ENCODE measurements around the gene RNFT2. TPM values are rescaled to one million over a fixed set of nuclear protein-coding genes. Genes with fewer than 3 reads are reported as not detected.

RNFT2 gene
- total RNA-seq, 1 experiment from 2014 or later, result 27.7 TPM

DNA sequence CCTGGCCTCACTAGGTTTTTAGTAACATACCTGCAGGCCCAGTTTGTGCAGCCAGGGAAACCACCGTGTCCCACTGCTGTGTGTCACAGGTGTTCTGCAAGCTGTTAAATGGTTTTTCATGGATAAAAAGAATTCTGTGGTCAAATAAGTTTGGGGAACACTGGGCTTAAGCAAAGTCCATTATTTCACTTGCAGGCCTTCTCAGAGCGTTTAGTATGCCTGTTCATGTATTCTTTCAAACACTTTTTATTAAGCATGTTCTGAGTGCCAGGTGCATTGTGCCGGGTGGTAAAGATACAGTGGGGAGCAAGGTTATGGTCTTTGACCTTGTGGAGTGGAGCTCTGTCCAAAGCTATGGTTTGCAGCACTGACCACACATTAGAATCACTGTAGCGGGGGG, 7.4 kb downstream of the RNFT2 start:
- no peak for ATAC-seq
- no peaks in the 10 kb centered on the region for H3K4me1 Mint-ChIP-seq
- H3K27me3 Mint-ChIP-seq (ENCODE audit: low read depth), result no peaks in the 10 kb centered on the region
- ChIA-PET POLR2A (no interaction called here), CTCF (no interaction called here)
- H3K27ac Mint-ChIP-seq, result no peak overlapping the region
- peaks cover 17% of the 10 kb centered on the region for H3K36me3 Mint-ChIP-seq
- TF ChIP-seq ZNF423 (CRISPR knock-in tag; IDR thresholded peaks at IDR 0.05) (no peak), CBFB (CRISPR knock-in tag; IDR thresholded peaks at IDR 0.05; ENCODE audit: low read depth) (no peak), ATF1 (CRISPR knock-in tag; IDR thresholded peaks at IDR 0.05) (no peak), PRRX2 (CRISPR knock-in tag; IDR thresholded peaks at IDR 0.05) (no peak), FOXP1 (CRISPR knock-in tag; IDR thresholded peaks at IDR 0.05; ENCODE audit: borderline replicate concordance) (no peak), NFATC4 (CRISPR knock-in tag; IDR thresholded peaks at IDR 0.05) (no peak)
- TF ChIP-seq, protein P1, sequence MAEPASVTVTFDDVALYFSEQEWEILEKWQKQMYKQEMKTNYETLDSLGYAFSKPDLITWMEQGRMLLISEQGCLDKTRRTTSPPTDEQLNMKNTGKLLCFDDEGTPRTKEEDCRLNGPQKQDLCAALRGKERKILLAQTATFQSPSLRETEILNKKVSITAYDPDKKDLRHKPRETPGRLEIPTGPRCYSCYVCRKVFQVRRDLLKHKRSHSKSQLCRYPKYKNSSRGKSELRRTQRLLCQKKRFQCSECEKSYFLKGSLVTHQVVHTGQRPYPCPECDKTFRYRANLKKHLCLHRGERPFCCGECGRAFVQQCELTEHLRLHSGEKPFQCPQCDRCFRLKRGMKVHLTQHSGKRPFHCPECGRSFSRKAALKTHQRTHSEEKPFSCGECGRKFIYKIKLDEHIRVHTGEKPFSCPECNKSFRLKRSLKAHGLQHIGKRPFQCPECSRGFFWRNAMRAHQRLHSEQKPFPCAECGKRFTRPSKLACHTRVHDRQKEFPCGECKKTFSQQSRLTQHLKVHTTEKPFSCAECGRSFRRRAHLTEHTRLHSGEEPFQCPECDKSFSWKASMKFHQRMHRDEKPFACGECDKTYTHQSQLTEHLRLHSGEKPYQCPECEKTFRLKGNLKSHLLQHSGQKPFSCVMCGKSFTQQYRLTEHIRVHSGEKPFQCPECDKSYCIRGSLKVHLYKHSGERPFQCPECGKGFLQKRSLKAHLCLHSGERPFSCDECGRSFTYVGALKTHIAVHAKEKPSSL (CRISPR knock-in tag; conservative IDR thresholded peaks at IDR 0.05), result no peak
- TF ChIP-seq, protein P2, sequence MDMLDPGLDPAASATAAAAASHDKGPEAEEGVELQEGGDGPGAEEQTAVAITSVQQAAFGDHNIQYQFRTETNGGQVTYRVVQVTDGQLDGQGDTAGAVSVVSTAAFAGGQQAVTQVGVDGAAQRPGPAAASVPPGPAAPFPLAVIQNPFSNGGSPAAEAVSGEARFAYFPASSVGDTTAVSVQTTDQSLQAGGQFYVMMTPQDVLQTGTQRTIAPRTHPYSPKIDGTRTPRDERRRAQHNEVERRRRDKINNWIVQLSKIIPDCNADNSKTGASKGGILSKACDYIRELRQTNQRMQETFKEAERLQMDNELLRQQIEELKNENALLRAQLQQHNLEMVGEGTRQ (CRISPR knock-in tag; IDR thresholded peaks at IDR 0.05), result no peak
- no peak overlapping the region for H3K4me3 Mint-ChIP-seq
- DNase-seq (ENCODE audit: low spot score), result no peak
- H3K9me3 Mint-ChIP-seq, result no peaks in the 10 kb centered on the region

DNA sequence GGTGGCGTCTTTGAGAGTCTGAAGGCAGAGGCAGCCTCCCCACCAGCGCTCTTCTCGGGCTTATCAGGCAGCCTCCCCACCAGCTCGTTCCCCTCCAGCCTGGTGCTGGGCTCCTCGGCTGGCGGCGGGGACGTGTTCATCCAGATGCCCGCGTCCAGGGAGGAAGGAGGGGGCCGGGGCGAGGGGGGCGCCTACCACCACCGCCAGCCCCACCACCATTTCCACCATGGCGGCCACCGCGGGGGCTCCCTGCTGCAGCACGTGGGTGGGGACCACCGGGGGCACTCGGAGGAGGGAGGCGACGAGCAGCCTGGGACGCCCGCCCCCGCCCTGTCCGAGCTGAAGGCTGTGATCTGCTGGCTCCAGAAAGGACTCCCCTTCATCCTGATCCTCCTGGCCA, 11.8 kb downstream of the RNFT2 start:
- ATAC-seq (no peak), DNase-seq (ENCODE audit: low spot score) (no peak)
- no peaks in the 10 kb centered on the region for H3K4me1 Mint-ChIP-seq
- TF ChIP-seq TCF7 (CRISPR knock-in tag; IDR thresholded peaks at IDR 0.05; ENCODE audit: low read depth) (no peak), CREM (CRISPR knock-in tag; IDR thresholded peaks at IDR 0.05) (no peak), ATF1 (CRISPR knock-in tag; IDR thresholded peaks at IDR 0.05) (no peak), ESRRA (CRISPR knock-in tag; IDR thresholded peaks at IDR 0.05; ENCODE audit: borderline replicate concordance) (no peak), NR1H2 (CRISPR knock-in tag; IDR thresholded peaks at IDR 0.05) (no peak)
- TF ChIP-seq, protein P2 (CRISPR knock-in tag; IDR thresholded peaks at IDR 0.05), result no peak
- TF ChIP-seq, protein P3, sequence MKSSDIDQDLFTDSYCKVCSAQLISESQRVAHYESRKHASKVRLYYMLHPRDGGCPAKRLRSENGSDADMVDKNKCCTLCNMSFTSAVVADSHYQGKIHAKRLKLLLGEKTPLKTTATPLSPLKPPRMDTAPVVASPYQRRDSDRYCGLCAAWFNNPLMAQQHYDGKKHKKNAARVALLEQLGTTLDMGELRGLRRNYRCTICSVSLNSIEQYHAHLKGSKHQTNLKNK (CRISPR knock-in tag; IDR thresholded peaks at IDR 0.05), result no peak
- TF ChIP-seq, protein P4, sequence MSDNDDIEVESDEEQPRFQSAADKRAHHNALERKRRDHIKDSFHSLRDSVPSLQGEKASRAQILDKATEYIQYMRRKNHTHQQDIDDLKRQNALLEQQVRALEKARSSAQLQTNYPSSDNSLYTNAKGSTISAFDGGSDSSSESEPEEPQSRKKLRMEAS (CRISPR knock-in tag; IDR thresholded peaks at IDR 0.05), result no peak
- TF ChIP-seq, protein P5, sequence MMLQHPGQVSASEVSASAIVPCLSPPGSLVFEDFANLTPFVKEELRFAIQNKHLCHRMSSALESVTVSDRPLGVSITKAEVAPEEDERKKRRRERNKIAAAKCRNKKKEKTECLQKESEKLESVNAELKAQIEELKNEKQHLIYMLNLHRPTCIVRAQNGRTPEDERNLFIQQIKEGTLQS (CRISPR knock-in tag; conservative IDR thresholded peaks at IDR 0.05), result no peak
- TF ChIP-seq, protein P6, sequence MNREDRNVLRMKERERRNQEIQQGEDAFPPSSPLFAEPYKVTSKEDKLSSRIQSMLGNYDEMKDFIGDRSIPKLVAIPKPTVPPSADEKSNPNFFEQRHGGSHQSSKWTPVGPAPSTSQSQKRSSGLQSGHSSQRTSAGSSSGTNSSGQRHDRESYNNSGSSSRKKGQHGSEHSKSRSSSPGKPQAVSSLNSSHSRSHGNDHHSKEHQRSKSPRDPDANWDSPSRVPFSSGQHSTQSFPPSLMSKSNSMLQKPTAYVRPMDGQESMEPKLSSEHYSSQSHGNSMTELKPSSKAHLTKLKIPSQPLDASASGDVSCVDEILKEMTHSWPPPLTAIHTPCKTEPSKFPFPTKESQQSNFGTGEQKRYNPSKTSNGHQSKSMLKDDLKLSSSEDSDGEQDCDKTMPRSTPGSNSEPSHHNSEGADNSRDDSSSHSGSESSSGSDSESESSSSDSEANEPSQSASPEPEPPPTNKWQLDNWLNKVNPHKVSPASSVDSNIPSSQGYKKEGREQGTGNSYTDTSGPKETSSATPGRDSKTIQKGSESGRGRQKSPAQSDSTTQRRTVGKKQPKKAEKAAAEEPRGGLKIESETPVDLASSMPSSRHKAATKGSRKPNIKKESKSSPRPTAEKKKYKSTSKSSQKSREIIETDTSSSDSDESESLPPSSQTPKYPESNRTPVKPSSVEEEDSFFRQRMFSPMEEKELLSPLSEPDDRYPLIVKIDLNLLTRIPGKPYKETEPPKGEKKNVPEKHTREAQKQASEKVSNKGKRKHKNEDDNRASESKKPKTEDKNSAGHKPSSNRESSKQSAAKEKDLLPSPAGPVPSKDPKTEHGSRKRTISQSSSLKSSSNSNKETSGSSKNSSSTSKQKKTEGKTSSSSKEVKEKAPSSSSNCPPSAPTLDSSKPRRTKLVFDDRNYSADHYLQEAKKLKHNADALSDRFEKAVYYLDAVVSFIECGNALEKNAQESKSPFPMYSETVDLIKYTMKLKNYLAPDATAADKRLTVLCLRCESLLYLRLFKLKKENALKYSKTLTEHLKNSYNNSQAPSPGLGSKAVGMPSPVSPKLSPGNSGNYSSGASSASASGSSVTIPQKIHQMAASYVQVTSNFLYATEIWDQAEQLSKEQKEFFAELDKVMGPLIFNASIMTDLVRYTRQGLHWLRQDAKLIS (CRISPR knock-in tag; IDR thresholded peaks at IDR 0.05; ENCODE audit: borderline replicate concordance), result no peak
- TF ChIP-seq, protein P7, sequence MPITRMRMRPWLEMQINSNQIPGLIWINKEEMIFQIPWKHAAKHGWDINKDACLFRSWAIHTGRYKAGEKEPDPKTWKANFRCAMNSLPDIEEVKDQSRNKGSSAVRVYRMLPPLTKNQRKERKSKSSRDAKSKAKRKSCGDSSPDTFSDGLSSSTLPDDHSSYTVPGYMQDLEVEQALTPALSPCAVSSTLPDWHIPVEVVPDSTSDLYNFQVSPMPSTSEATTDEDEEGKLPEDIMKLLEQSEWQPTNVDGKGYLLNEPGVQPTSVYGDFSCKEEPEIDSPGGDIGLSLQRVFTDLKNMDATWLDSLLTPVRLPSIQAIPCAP (CRISPR knock-in tag; IDR thresholded peaks at IDR 0.05), result no peak
- TF ChIP-seq, protein P8, sequence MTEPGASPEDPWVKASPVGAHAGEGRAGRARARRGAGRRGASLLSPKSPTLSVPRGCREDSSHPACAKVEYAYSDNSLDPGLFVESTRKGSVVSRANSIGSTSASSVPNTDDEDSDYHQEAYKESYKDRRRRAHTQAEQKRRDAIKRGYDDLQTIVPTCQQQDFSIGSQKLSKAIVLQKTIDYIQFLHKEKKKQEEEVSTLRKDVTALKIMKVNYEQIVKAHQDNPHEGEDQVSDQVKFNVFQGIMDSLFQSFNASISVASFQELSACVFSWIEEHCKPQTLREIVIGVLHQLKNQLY (CRISPR knock-in tag; IDR thresholded peaks at IDR 0.05), result no peak
- H3K4me3 Mint-ChIP-seq, result no peak overlapping the region
- H3K9me3 Mint-ChIP-seq, result no peaks in the 10 kb centered on the region
- POLR2A ChIA-PET, result no interaction called here
- peaks cover 31% of the 10 kb centered on the region for H3K36me3 Mint-ChIP-seq
- H3K27me3 Mint-ChIP-seq (ENCODE audit: low read depth), result no peaks in the 10 kb centered on the region
- H3K27ac Mint-ChIP-seq, result no peak overlapping the region
- CTCF ChIA-PET, result interaction anchor here (2.2 kb wide), 1 partner anchor 10 kb away, joined by 5 read pairs; no protein-coding TSS in a partner anchor
